GM23338 (cell line): Measurements from ENCODE around the gene CMTR1. TPM values are rescaled to one million over a fixed set of nuclear protein-coding genes. Genes with fewer than 3 reads are reported as not detected.
A peak's percentile ranks its signal among the peaks of the same experiment; 100 is the strongest.

Experiments
- ATAC-seq: fragments of 200-7000 bp; cut with Tn5 transposase; 3 replicates; pipeline ENCODE4 v1.9.1; 2020
- DNase-seq: peaks from one replicate; pipeline ENCODE4 v3.0.0-alpha.2; 2015; ENCODE audit warnings: low spot score
- H2AFZ ChIP-seq: fragments of 200-600 bp; sonication (generic); 2 replicates; pipeline ENCODE4 v1.8.0; 2016; ENCODE audit warnings: antibody characterized with exemption, mild to moderate bottlenecking, moderate library complexity
- H3F3A ChIP-seq: fragments of 200-600 bp; sonication (generic); replicated peaks from 2 replicates; pipeline ENCODE4 v1.8.0; 2017; ENCODE audit warnings: antibody characterized with exemption, mixed run types, low read depth
- H3K27ac ChIP-seq: fragments of 200-600 bp; sonication (generic); 2 replicates; pipeline ENCODE4 v1.6.1; 2016; ENCODE audit warnings: low read depth
- H3K27me3 ChIP-seq: fragments of 200-600 bp; sonication (generic); 2 replicates; pipeline ENCODE4 v1.8.0; 2016; ENCODE audit warnings: mild to moderate bottlenecking, mixed run types, moderate library complexity; ENCODE audit not compliant: insufficient read depth
- H3K36me3 ChIP-seq: fragments of 200-600 bp; sonication (generic); 2 replicates; pipeline ENCODE4 v1.8.0; 2016; ENCODE audit warnings: mild to moderate bottlenecking; ENCODE audit not compliant: insufficient read depth
- H3K4me1 ChIP-seq: fragments of 200-600 bp; sonication (generic); 2 replicates; pipeline ENCODE4 v1.8.0; 2016; ENCODE audit warnings: mild to moderate bottlenecking, moderate library complexity; ENCODE audit not compliant: insufficient read depth
- H3K4me2 ChIP-seq: fragments of 200-600 bp; sonication (generic); 2 replicates; pipeline ENCODE4 v1.7.1; 2017; ENCODE audit warnings: mixed run types
- H3K4me3 ChIP-seq: fragments of 200-600 bp; sonication (generic); 2 replicates; pipeline ENCODE4 v1.6.1; 2016; ENCODE audit warnings: mixed run types
- H3K79me2 ChIP-seq: fragments of 200-600 bp; sonication (generic); replicated peaks from 2 replicates; pipeline ENCODE4 v1.8.0; 2017; ENCODE audit warnings: mild to moderate bottlenecking; ENCODE audit not compliant: insufficient read depth
- H3K9me2 ChIP-seq: fragments of 200-600 bp; sonication (generic); 2 replicates; pipeline ENCODE4 v1.8.0; 2017; ENCODE audit not compliant: insufficient read depth
- H4K20me1 ChIP-seq: fragments of 200-600 bp; sonication (generic); replicated peaks from 2 replicates; pipeline ENCODE4 v1.8.0; 2017; ENCODE audit warnings: mild to moderate bottlenecking; ENCODE audit not compliant: insufficient read depth
- H3K27ac Mint-ChIP-seq: 2 replicates; pipeline ENCODE4 v1.8.0; 2020; ENCODE audit warnings: inconsistent platforms, mild to moderate bottlenecking, moderate library complexity, mixed read lengths
- H3K27me3 Mint-ChIP-seq: 3 replicates; pipeline ENCODE4 v1.8.0; 2022; ENCODE audit warnings: low read depth, mild to moderate bottlenecking, moderate library complexity, mixed read lengths, inconsistent platforms; ENCODE audit not compliant: insufficient read depth, poor library complexity
- H3K36me3 Mint-ChIP-seq: 3 replicates; pipeline ENCODE4 v1.8.0; 2021; ENCODE audit warnings: low read depth, mild to moderate bottlenecking, inconsistent platforms, moderate library complexity, mixed read lengths
- H3K4me1 Mint-ChIP-seq: 3 replicates; pipeline ENCODE4 v1.8.0; 2020; ENCODE audit warnings: mild to moderate bottlenecking, inconsistent platforms, mixed read lengths
- H3K4me3 Mint-ChIP-seq: 3 replicates; pipeline ENCODE4 v1.8.0; 2021; ENCODE audit warnings: moderate library complexity, mild to moderate bottlenecking, inconsistent platforms, mixed read lengths
- H3K9me3 Mint-ChIP-seq: 3 replicates; pipeline ENCODE4 v1.8.0; 2020; ENCODE audit warnings: moderate library complexity, mild to moderate bottlenecking, inconsistent platforms, mixed read lengths
- CREB1 ChIP-seq: fragments of 250-450 bp; sonication (Bioruptor Pico); IDR thresholded peaks from 2 replicates; pipeline ENCODE4 v1.5.0; 2020; ENCODE audit warnings: low read depth, mild to moderate bottlenecking, moderate library complexity
- CTCF ChIP-seq, 2 experiments: fragments of 200-600 bp in 1 of 2; sonication (generic) in 1 of 2; conservative IDR thresholded peaks; 2 replicates each; pipeline versions ENCODE4 v1.5.1 to v1.6.1; 2016 to 2017; ENCODE audit warnings: antibody characterized with exemption in 2 of 2, low read depth in 2 of 2, mild to moderate bottlenecking in 2 of 2, moderate library complexity in 1 of 2
- ETS1 ChIP-seq: IDR thresholded peaks from 2 replicates; pipeline ENCODE4 v1.6.1; 2016; ENCODE audit warnings: antibody characterized with exemption
- EZH2 ChIP-seq: fragments of 200-600 bp; sonication (generic); IDR thresholded peaks from one replicate; pipeline ENCODE4 v1.8.0; 2017; ENCODE audit warnings: antibody characterized with exemption, mild to moderate bottlenecking, low read depth; ENCODE audit not compliant: unreplicated experiment
- EZH2phosphoT487 ChIP-seq: fragments of 200-600 bp; sonication (generic); IDR thresholded peaks from one replicate; pipeline ENCODE4 v1.8.1; 2018; ENCODE audit warnings: antibody characterized with exemption; ENCODE audit not compliant: unreplicated experiment
- NANOG ChIP-seq: IDR thresholded peaks from 2 replicates; pipeline ENCODE4 v1.6.1; 2016; ENCODE audit warnings: antibody characterized with exemption, borderline replicate concordance
- STAT1 ChIP-seq: IDR thresholded peaks from one replicate; pipeline ENCODE4 v1.6.1; 2016; ENCODE audit warnings: antibody characterized with exemption; ENCODE audit not compliant: unreplicated experiment
- ZNF114 ChIP-seq: fragments of 250-450 bp; sonication (Bioruptor Pico); IDR thresholded peaks from 2 replicates; pipeline ENCODE4 v1.5.0; 2020; ENCODE audit warnings: mild to moderate bottlenecking, moderate library complexity
- ZNF331 ChIP-seq: fragments of 250-450 bp; sonication (Bioruptor Pico); IDR thresholded peaks from 2 replicates; pipeline ENCODE4 v1.5.0; 2020; ENCODE audit warnings: low read depth, mild to moderate bottlenecking, moderate library complexity
- ZNF462 ChIP-seq: fragments of 250-450 bp; sonication (Bioruptor Pico); IDR thresholded peaks from 2 replicates; pipeline ENCODE4 v1.5.0; 2020; ENCODE audit warnings: mild to moderate bottlenecking, moderate library complexity
- polyA plus RNA-seq: library from polyadenylated mRNA; unstranded; fragments of >200 nt; fragmentation: Nextera tagmentation; extraction: Ambion mirVana; gene quantifications from 2 replicates; pipeline ENCODE4 v1.2.1, GENCODE V29; 2016
- total RNA-seq: library from RNA; depleted of rRNA; stranded (reverse); fragments of >200 nt; shearing (Covaris generic); gene quantifications from 2 replicates; pipeline ENCODE4 v1.2.3, GENCODE V29; 2014

Gene CMTR1
- total and polyA plus RNA-seq, 2 experiments from 2014 or later: 7.3 to 36.4 TPM

- no peak for TF ChIP-seq STAT1
- TF ChIP-seq ZNF331 (CRISPR knock-in tag): no peak
These were observed 48.0 kb downstream of the CMTR1 start (continued) for GRCh38 chr6:37480951-37481534.

DNA sequence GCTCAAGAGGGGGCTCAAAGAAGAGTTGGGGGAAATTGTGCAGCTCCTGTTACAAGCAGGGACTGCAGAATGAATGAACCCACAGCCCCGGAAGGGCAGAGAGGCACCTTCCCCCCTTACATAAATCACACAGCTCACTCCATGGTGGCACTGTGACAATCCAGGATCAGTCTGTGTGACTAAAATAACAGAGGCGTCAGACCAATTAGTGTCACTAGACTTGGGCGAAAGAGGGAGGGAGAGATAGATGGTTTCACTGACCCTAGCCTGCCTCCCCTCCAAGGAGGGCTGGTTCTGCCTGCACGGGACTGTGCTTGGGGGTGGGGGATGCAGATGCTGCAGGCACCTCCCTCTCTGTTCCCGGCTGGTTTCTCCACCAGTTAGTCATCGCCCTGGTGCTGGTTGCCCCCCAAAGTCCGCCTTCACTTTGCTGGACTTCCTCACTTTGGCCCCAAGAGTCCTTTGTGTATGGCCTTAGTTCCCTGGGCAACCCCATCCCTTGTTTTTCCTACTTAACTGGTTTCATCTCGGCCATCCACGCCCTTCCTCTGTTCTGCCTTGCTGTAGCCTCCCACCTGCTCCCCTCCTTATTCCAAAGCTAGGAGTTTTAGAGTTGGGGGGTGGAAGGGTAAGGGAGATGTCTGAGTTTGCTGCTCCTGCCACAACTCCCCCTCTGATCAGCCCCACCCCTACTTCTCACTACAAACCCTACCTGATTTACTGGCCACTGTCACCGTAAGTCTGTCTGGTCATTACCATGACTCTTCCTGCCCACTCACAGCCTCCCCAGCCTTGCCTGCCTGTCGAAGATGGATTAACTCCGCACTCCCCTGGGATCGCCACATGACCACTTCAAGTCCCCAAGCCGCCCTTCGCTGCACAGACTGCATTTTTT, 48.9 kb downstream of the CMTR1 start:
- H2AFZ ChIP-seq: no peak overlapping the region
- Mint-ChIP-seq H3K4me1 (peaks cover 23% of the 10 kb centered on the region), H3K4me3 (no peak overlapping the region), H3K27me3 (peaks cover 8% of the 10 kb centered on the region), H3K27ac (peak overlapping the region; percentile 76), H3K9me3 (no peaks in the 10 kb centered on the region), H3K36me3 (peaks cover 16% of the 10 kb centered on the region; the same call in 1 of the 3 replicates)
- H3F3A ChIP-seq: 0 out of 2 replicates have a peak, but pooled peaks cover 6% of the 10 kb centered on the region
- H3K27me3 ChIP-seq: no peaks in the 10 kb centered on the region
- peaks cover 17% of the 10 kb centered on the region for H3K4me1 ChIP-seq
- no peaks in the 10 kb centered on the region for H3K9me2 ChIP-seq
- H3K79me2 ChIP-seq: no peaks in the 10 kb centered on the region
- no peaks in the 10 kb centered on the region for H3K36me3 ChIP-seq
- DNase-seq: no peak
- no peak overlapping the region for H3K27ac ChIP-seq
- H3K4me2 ChIP-seq: no peak overlapping the region
- H4K20me1 ChIP-seq: no peaks in the 10 kb centered on the region; the same call in none of the 2 replicates
- no peak overlapping the region for H3K4me3 ChIP-seq
- ATAC-seq: no peak
- TF ChIP-seq EZH2: no peak
- TF ChIP-seq CTCF (conservative IDR thresholded peaks at IDR 0.05; ENCODE audit: low read depth in 2 of 2): no peak
- TF ChIP-seq ZNF114 (CRISPR knock-in tag): no peak
- TF ChIP-seq ZNF462 (CRISPR knock-in tag): no peak
- TF ChIP-seq NANOG: no peak
- no peak for TF ChIP-seq ETS1
- TF ChIP-seq EZH2phosphoT487: no peak
- TF ChIP-seq STAT1: no peak
- no peak for TF ChIP-seq CREB1
- TF ChIP-seq ZNF331 (CRISPR knock-in tag): no peak
